ENCODE results near the gene KIF6.

Gene KIF6

GRCh38 chr6:39282774-39283173, 442.4 kb downstream of the KIF6 start:
- DNase-seq (ENCODE audit: low spot score): no peak

GRCh38 chr6:39281312-39281980, 443.8 kb downstream of the KIF6 start:
- DNase-seq (ENCODE audit: low spot score): no peak

GRCh38 chr6:39280247-39280731, 444.9 kb downstream of the KIF6 start:
- peak; percentile 92 for DNase-seq (ENCODE audit: low spot score)

All from kidney tubule cell (primary cell).